Activated CD8-positive, alpha-beta memory T cell treated with anti-CD3 and anti-CD28 coated beads for 24 hours (primary cell): ENCODE results near the gene ADPRM.
A peak's percentile ranks its signal among the peaks of the same experiment; 100 is the strongest.
"Not testable (repeated sequence)": the region's sequence is repeated elsewhere in the genome, so short reads cannot be mapped to it uniquely, and the experiment has no call there.

Experiments used
- DNase-seq: peaks from one replicate; pipeline ENCODE4 v3.0.0-alpha.2; 2020

ADPRM gene

GRCh38 chr17:10702574-10702973 lies 5.2 kb downstream of the ADPRM start:
- no peak for DNase-seq

- no peak for DNase-seq
Observed at GRCh38 chr17:10705727-10706126, 8.3 kb downstream of the ADPRM start.

- no peak for DNase-seq
Observed at GRCh38 chr17:10713318-10713717, 15.9 kb downstream of the ADPRM start.

GRCh38 chr17:10716218-10716617 lies 18.8 kb downstream of the ADPRM start:
- DNase-seq = no peak

GRCh38 chr17:10718547-10718946 lies 21.2 kb downstream of the ADPRM start:
- DNase-seq = no peak

- no peak for DNase-seq
Observed at GRCh38 chr17:10724546-10725195, 27.3 kb downstream of the ADPRM start.

- DNase-seq = no peak
Observed at GRCh38 chr17:10725262-10725661, 27.9 kb downstream of the ADPRM start.

GRCh38 chr17:10726196-10726595 lies 28.8 kb downstream of the ADPRM start:
- DNase-seq = no peak

GRCh38 chr17:10727192-10727591 lies 29.8 kb downstream of the ADPRM start:
- no peak for DNase-seq

- no peak for DNase-seq
Observed at GRCh38 chr17:10728331-10728892, 31.0 kb downstream of the ADPRM start.

- peak; percentile 83 for DNase-seq
Observed at GRCh38 chr17:10729334-10730193, 32.2 kb downstream of the ADPRM start, which contains the start of gene TMEM220. Gene TMEM220 (minus strand): TSS chr17:10730023. CDS start chr17:10729851, 172 bp downstream.

GRCh38 chr17:10730247-10730646 lies 32.9 kb downstream of the ADPRM start:
- DNase-seq = peak; percentile 66

- DNase-seq = no peak
Observed at GRCh38 chr17:10731408-10731879, 34.0 kb downstream of the ADPRM start.

- DNase-seq = not testable (repeated sequence)
Observed at GRCh38 chr17:10732121-10732520, 34.7 kb downstream of the ADPRM start.

- no peak for DNase-seq
Observed at GRCh38 chr17:10733666-10734065, 36.3 kb downstream of the ADPRM start.

- DNase-seq = no peak
Observed at GRCh38 chr17:10735251-10735650, 37.9 kb downstream of the ADPRM start.

- DNase-seq = no peak
Observed at GRCh38 chr17:10735821-10736220, 38.4 kb downstream of the ADPRM start.

GRCh38 chr17:10737168-10737622 lies 39.8 kb downstream of the ADPRM start:
- DNase-seq = peak; percentile 65

GRCh38 chr17:10737736-10738135 lies 40.3 kb downstream of the ADPRM start:
- DNase-seq = no peak

- DNase-seq = no peak
Observed at GRCh38 chr17:10738521-10739258, 41.3 kb downstream of the ADPRM start.

- no peak for DNase-seq
Observed at GRCh38 chr17:10739386-10739785, 42.0 kb downstream of the ADPRM start.

- DNase-seq = no peak
Observed at GRCh38 chr17:10741416-10742135, 44.2 kb downstream of the ADPRM start.
